Gastrocnemius medialis (tissue), 4 donors: ENCODE measurements around the gene CCL4L2. TPM values are rescaled to one million over a fixed set of nuclear protein-coding genes. Genes with fewer than 3 reads are reported as not detected.
"Not testable (repeated sequence)": the region's sequence is repeated elsewhere in the genome, so short reads cannot be mapped to it uniquely, and the experiment has no call there.

ENCODE experiments used
- ATAC-seq, 2 donors: fragments of 150-250 bp; one replicate each; pipeline ENCODE4 v1.9.1; 2016
- DNase-seq, 2 donors: peaks; one replicate each; pipeline ENCODE4 v3.0.0-alpha.2; 2019
- H3K27ac ChIP-seq, 4 donors: fragments of 200-600 bp; sonication (generic); 1 replicate in 1 of 4; 2 replicates in 3 of 4; pipeline ENCODE4 v1.5.1; 2016 to 2018; ENCODE audit warnings: mild to moderate bottlenecking in 2 of 4, moderate library complexity in 1 of 4
- H3K27me3 ChIP-seq, 3 donors: fragments of 200-600 bp; sonication (generic) in 2 of 3; 1 replicate in 1 of 3; 2 replicates in 2 of 3; pipeline versions ENCODE4 v1.5.1 to v1.6.0; 2016 to 2019; ENCODE audit warnings: mild to moderate bottlenecking in 1 of 3, moderate library complexity in 1 of 3
- H3K36me3 ChIP-seq, 2 donors: fragments of 200-600 bp; sonication (generic) in 1 of 2; one replicate each; pipeline ENCODE4 v1.5.1; 2017 to 2018
- H3K4me1 ChIP-seq, 2 donors: fragments of 200-600 bp; sonication (generic) in 1 of 2; one replicate each; pipeline ENCODE4 v1.5.1; 2016 to 2017; ENCODE audit warnings: mild to moderate bottlenecking in 2 of 2
- H3K4me3 ChIP-seq, 4 donors: fragments of 200-600 bp; sonication (generic) in 3 of 4; 1 replicate in 1 of 4; 2 replicates in 3 of 4; pipeline ENCODE4 v1.5.1; 2016 to 2019; ENCODE audit warnings: mild to moderate bottlenecking in 2 of 4
- H3K9me3 ChIP-seq, 3 donors: fragments of 200-600 bp; sonication (generic) in 2 of 3; 1 replicate in 1 of 3; 2 replicates in 2 of 3; pipeline ENCODE4 v1.5.1; 2016 to 2019
- CTCF ChIP-seq, 5 experiments: fragments of 450-650 bp in 3 of 5; fragments of 200-600 bp in 2 of 5; sonication (generic) in 2 of 5; IDR thresholded peaks in 4 of 5; conservative IDR thresholded peaks in 1 of 5; 1 replicate in 4 of 5; 2 replicates in 1 of 5; pipeline ENCODE4 v1.5.1; 2016 to 2019; ENCODE audit warnings: antibody characterized with exemption in 5 of 5, mild to moderate bottlenecking in 3 of 5, moderate library complexity in 3 of 5
- POLR2A ChIP-seq, 2 donors: fragments of 450-650 bp; IDR thresholded peaks; one replicate each; pipeline ENCODE4 v1.6.1; 2017; ENCODE audit warnings: antibody characterized with exemption in 2 of 2, mild to moderate bottlenecking in 2 of 2, moderate library complexity in 2 of 2
- in situ Hi-C, 4 donors: fragments of 200-750 bp; cut with MboI; loops; one replicate each; pipeline versions ENCODE4 v1.15.0 to v1.8.0; 2017; ENCODE audit warnings: low sequenced_read_pairs in 4 of 4
- intact Hi-C: fragments of 100-400 bp; cut with DNase I; formaldehyde crosslinking; loops from one replicate; pipeline ENCODE4 v1.15.1; 2023; ENCODE audit warnings: low total_unique reads
- total RNA-seq, 4 donors: library from RNA; depleted of rRNA; stranded (reverse); fragments of >200 nt; gene quantifications; one replicate each; pipeline versions ENCODE4 v1.1.0 to v1.2.3, GENCODE V29; 2016

The CCL4L2 gene
- total RNA-seq, 4 donors from 2014 or later = not detected

GRCh38 chr17:36203335-36203734, 7.5 kb upstream of the CCL4L2 start:
- Histone ChIP-seq H3K36me3 (no peaks in the 10 kb centered on the region), H3K4me1 (no peaks in the 10 kb centered on the region), H3K9me3 (no peaks in the 10 kb centered on the region), H3K4me3 (no peak overlapping the region), H3K27me3 (no peaks in the 10 kb centered on the region), H3K27ac (no peak overlapping the region)
- intact Hi-C loops (no loop called here), in situ Hi-C loops (no loop called here)
- ATAC-seq (no peak), DNase-seq (no peak)
- no peak for TF ChIP-seq POLR2A (IDR thresholded peaks at IDR 0.05)
- TF ChIP-seq CTCF (IDR thresholded peaks at IDR 0.05 in 4 of 5, conservative IDR thresholded peaks at IDR 0.05 in 1 of 5) = no peak

- ATAC-seq (no peak), DNase-seq (no peak)
- Histone ChIP-seq H3K4me1 (no peaks in the 10 kb centered on the region), H3K4me3 (no peak overlapping the region), H3K27ac (no peak overlapping the region), H3K27me3 (no peaks in the 10 kb centered on the region), H3K9me3 (no peaks in the 10 kb centered on the region), H3K36me3 (no peaks in the 10 kb centered on the region)
- intact Hi-C loops (no loop called here), in situ Hi-C loops (no loop called here)
- TF ChIP-seq CTCF (IDR thresholded peaks at IDR 0.05 in 4 of 5, conservative IDR thresholded peaks at IDR 0.05 in 1 of 5) (no peak), POLR2A (IDR thresholded peaks at IDR 0.05) (no peak)
Measured at GRCh38 chr17:36204724-36205500, 6.0 kb upstream of the CCL4L2 start.

GRCh38 chr17:36205637-36206485, 5.0 kb upstream of the CCL4L2 start:
- in situ Hi-C loops = no loop called here
- H3K4me1 ChIP-seq = no peaks in the 10 kb centered on the region
- no peaks in the 10 kb centered on the region for H3K36me3 ChIP-seq
- DNase-seq (no peak), ATAC-seq (no peak)
- intact Hi-C loops = no loop called here
- no peaks in the 10 kb centered on the region for H3K9me3 ChIP-seq
- no peak overlapping the region for H3K27ac ChIP-seq
- TF ChIP-seq POLR2A (IDR thresholded peaks at IDR 0.05) (no peak), CTCF (IDR thresholded peaks at IDR 0.05 in 4 of 5, conservative IDR thresholded peaks at IDR 0.05 in 1 of 5) (no peak)
- no peaks in the 10 kb centered on the region for H3K27me3 ChIP-seq
- H3K4me3 ChIP-seq = no peak overlapping the region

- H3K4me1 ChIP-seq, H3K4me3 ChIP-seq, H3K27ac ChIP-seq, ATAC-seq, H3K9me3 ChIP-seq, H3K27me3 ChIP-seq, H3K36me3 ChIP-seq, in situ Hi-C loops, intact Hi-C loops, DNase-seq: not testable (repeated sequence)
Measured at GRCh38 chr17:36206486-36206821, 4.4 kb upstream of the CCL4L2 start.

- in situ Hi-C loops, H3K9me3 ChIP-seq, H3K36me3 ChIP-seq, H3K27me3 ChIP-seq, H3K27ac ChIP-seq, DNase-seq, H3K4me1 ChIP-seq, H3K4me3 ChIP-seq, ATAC-seq, intact Hi-C loops: not testable (repeated sequence)
Measured at GRCh38 chr17:36207383-36207782, 3.5 kb upstream of the CCL4L2 start.
